ENCODE results near the gene CTNNA2.

The CTNNA2 gene

DNA sequence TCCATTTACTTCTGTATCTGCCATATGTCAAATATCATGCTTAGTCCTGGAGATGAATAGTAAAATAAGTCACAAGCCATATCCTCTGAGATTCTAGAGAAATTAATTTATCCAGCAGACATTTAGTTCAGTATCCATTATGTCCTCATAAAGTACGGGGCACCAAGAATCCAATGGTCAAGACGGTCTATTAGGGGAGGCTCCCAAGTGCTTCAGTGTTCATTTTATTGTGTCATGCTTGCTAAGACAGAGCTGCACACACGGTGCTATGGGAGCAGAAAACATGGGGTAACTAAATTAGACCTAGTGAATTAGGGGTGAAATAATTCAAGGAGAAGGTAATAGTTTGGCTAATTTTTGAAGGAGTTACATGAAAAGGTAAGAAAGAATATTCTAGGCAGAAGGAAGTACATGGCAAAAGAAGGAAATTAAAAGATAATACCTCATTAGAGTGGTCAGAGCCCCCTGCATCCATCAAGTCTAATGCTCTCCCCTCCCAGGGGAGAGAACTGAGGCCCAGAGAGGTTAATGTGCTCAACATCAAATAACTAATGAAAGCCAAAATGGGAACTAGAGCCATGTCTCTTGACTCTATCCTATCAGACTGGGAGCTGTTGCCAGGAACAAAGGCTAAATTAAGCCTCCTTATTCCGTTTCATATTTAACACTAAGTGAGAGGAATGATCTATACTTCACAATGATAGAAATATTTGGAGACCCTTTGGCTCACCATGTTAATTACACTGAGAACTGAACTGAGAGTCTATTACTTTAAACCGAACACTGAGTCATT, 433.0 kb downstream of the CTNNA2 start:
- TF ChIP-seq, protein P1, sequence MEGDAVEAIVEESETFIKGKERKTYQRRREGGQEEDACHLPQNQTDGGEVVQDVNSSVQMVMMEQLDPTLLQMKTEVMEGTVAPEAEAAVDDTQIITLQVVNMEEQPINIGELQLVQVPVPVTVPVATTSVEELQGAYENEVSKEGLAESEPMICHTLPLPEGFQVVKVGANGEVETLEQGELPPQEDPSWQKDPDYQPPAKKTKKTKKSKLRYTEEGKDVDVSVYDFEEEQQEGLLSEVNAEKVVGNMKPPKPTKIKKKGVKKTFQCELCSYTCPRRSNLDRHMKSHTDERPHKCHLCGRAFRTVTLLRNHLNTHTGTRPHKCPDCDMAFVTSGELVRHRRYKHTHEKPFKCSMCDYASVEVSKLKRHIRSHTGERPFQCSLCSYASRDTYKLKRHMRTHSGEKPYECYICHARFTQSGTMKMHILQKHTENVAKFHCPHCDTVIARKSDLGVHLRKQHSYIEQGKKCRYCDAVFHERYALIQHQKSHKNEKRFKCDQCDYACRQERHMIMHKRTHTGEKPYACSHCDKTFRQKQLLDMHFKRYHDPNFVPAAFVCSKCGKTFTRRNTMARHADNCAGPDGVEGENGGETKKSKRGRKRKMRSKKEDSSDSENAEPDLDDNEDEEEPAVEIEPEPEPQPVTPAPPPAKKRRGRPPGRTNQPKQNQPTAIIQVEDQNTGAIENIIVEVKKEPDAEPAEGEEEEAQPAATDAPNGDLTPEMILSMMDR (IDR thresholded peaks at IDR 0.05; ENCODE audit: insufficient read depth, low read depth, low read length, missing control alignments) = no peak
- no peak for DNase-seq (ENCODE audit: low read depth)
- no peak overlapping the region for H3K4me3 ChIP-seq (ENCODE audit: low read depth, low read length)

DNA sequence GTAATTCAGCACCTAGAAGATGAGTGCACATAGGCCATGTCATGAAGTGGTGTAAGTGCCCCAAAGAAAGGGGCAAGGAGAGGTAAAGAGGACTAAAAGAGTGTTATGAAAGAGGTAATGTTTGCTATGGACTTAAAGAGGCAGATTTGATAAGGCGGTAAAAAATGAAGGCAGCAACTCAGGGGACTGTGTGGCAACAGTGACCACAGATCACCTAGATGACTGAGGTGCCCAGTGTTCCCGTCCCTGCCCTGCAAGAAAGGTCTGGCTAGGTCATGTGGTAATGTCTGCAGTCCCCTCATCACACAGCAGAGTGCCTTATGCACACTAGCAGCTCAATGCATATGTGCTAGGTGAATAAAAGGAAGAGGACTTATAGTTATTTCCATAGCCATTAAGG, 434.9 kb downstream of the CTNNA2 start:
- no peak overlapping the region for H3K4me3 ChIP-seq (ENCODE audit: low read depth, low read length)
- no peak for DNase-seq (ENCODE audit: low read depth)
- TF ChIP-seq, protein P1 (IDR thresholded peaks at IDR 0.05; ENCODE audit: insufficient read depth, low read depth, low read length, missing control alignments) = no peak

DNA sequence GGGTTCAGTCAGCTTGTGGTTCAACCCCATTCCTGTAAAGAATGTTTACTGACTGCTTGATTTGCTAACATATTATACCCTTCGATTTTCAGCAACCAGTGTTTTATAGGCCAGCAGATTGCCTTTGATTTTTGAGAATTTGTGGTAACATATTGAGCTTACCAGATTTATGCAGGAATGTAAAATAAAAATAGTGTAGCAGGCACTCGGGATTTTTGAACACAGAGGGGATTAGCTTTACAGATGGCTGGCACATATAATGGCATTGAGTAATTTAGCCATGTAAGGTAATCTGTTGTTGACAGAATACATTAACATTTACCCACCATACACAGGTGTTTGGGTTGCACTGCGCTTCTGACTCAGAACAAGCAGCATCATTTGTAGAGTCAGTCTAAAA, 437.7 kb downstream of the CTNNA2 start:
- DNase-seq (ENCODE audit: low read depth) = no peak
- no peak overlapping the region for H3K4me3 ChIP-seq (ENCODE audit: low read depth, low read length)
- TF ChIP-seq, protein P1 (IDR thresholded peaks at IDR 0.05; ENCODE audit: insufficient read depth, low read depth, low read length, missing control alignments) = no peak

DNA sequence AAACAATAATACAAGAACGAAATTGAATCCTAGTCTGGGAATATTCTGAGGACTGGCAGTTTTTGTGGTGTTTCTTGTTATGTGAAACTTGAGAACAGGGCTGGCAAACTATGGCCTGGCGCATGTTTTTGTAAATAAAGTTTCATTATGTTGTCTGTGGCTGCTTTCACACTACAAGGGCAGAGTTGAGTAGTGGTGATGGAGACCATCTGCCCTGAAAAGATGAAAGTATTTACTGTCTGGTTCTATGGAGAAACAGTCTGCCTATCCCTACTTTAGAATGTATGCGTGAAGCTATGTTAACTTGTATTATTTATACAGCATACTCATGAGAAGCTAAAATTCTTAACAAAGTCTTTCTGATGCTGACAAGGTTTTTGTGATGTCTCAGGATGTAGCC, 439.8 kb downstream of the CTNNA2 start:
- DNase-seq (ENCODE audit: low read depth) = no peak
- TF ChIP-seq, protein P1 (IDR thresholded peaks at IDR 0.05; ENCODE audit: insufficient read depth, low read depth, low read length, missing control alignments) = no peak
- H3K4me3 ChIP-seq (ENCODE audit: low read depth, low read length) = no peak overlapping the region

DNA sequence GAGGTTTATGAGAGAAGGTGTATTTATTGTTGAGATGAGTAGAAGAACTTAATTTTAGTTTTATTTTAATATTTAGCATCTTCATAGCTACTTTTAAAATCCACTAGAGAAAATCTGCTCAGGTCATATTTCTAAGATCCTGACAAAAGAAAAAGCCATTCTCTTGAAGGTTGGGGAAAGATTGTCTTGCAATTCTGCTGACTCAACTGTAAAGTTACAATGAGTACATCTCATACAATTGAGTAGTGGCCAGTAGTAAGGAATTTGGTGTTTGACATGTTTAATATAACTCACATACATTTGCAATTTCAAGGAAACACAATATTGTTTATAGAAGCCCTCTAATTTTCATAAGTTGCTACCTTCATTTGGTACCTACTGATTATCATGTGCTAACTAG, 447.2 kb downstream of the CTNNA2 start:
- H3K4me3 ChIP-seq (ENCODE audit: low read depth, low read length) = no peak overlapping the region
- DNase-seq (ENCODE audit: low read depth) = no peak
- TF ChIP-seq, protein P1 (IDR thresholded peaks at IDR 0.05; ENCODE audit: insufficient read depth, low read depth, low read length, missing control alignments) = no peak

DNA sequence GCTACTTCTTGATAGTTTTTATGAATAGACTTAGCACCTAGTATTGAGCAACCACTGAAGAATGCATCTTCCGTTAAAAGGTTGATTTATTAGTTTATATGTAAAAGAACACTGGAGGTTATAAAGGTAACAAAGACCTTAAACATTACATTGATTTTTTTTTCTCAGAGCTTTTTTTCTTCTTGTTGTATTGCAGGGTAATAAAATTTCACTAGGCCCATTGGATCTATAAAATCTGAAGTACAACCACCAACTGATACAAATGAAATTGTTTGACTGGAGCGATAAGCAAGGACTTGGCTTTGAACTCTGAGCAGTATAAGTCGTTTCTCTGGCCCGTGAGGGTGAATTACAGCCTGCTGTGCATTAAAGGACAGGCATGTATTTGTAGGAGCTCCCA, 447.7 kb downstream of the CTNNA2 start:
- TF ChIP-seq, protein P1 (IDR thresholded peaks at IDR 0.05; ENCODE audit: insufficient read depth, low read depth, low read length, missing control alignments) = no peak
- no peak overlapping the region for H3K4me3 ChIP-seq (ENCODE audit: low read depth, low read length)
- DNase-seq (ENCODE audit: low read depth) = no peak

DNA sequence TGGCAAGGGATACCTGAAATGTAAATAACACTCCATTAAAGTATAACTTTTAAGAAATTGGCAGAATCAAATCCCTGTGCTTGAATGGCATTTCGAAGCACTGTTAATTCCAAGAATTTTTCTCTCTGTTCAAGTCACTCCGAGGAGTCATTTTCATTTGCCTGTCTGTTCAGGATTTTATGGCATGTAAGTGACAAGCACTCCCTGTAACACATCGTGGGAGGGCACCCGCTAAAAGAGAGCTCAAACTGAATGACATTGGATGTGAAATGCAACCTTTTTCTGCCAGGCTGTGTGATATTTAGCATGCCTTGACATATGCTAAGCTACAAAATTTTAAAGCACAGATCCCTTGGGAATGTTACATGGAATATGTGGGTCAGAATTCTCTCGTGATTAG, 452.1 kb downstream of the CTNNA2 start:
- DNase-seq (ENCODE audit: low read depth) = no peak
- TF ChIP-seq, protein P1 (IDR thresholded peaks at IDR 0.05; ENCODE audit: insufficient read depth, low read depth, low read length, missing control alignments) = no peak
- H3K4me3 ChIP-seq (ENCODE audit: low read depth, low read length) = no peak overlapping the region
